Gastrocnemius medialis (tissue), 4 donors: ENCODE measurements around the gene WDR53. TPM values are rescaled to one million over a fixed set of nuclear protein-coding genes. Genes with fewer than 3 reads are reported as not detected.
A peak's percentile ranks its signal among the peaks of the same experiment; 100 is the strongest.
"Not testable (repeated sequence)": the region's sequence is repeated elsewhere in the genome, so short reads cannot be mapped to it uniquely, and the experiment has no call there.

Source experiments
- ATAC-seq, 2 donors: fragments of 150-250 bp; one replicate each; pipeline ENCODE4 v1.9.1; 2016
- DNase-seq, 2 donors: peaks; one replicate each; pipeline ENCODE4 v3.0.0-alpha.2; 2019
- H3K27ac ChIP-seq, 4 donors: fragments of 200-600 bp; sonication (generic); 1 replicate in 1 of 4; 2 replicates in 3 of 4; pipeline ENCODE4 v1.5.1; 2016 to 2018; ENCODE audit warnings: mild to moderate bottlenecking in 2 of 4, moderate library complexity in 1 of 4
- H3K27me3 ChIP-seq, 3 donors: fragments of 200-600 bp; sonication (generic) in 2 of 3; 1 replicate in 1 of 3; 2 replicates in 2 of 3; pipeline versions ENCODE4 v1.5.1 to v1.6.0; 2016 to 2019; ENCODE audit warnings: mild to moderate bottlenecking in 1 of 3, moderate library complexity in 1 of 3
- H3K36me3 ChIP-seq, 2 donors: fragments of 200-600 bp; sonication (generic) in 1 of 2; one replicate each; pipeline ENCODE4 v1.5.1; 2017 to 2018
- H3K4me1 ChIP-seq, 2 donors: fragments of 200-600 bp; sonication (generic) in 1 of 2; one replicate each; pipeline ENCODE4 v1.5.1; 2016 to 2017; ENCODE audit warnings: mild to moderate bottlenecking in 2 of 2
- H3K4me3 ChIP-seq, 4 donors: fragments of 200-600 bp; sonication (generic) in 3 of 4; 1 replicate in 1 of 4; 2 replicates in 3 of 4; pipeline ENCODE4 v1.5.1; 2016 to 2019; ENCODE audit warnings: mild to moderate bottlenecking in 2 of 4
- H3K9me3 ChIP-seq, 3 donors: fragments of 200-600 bp; sonication (generic) in 2 of 3; 1 replicate in 1 of 3; 2 replicates in 2 of 3; pipeline ENCODE4 v1.5.1; 2016 to 2019
- CTCF ChIP-seq, 5 experiments: fragments of 450-650 bp in 3 of 5; fragments of 200-600 bp in 2 of 5; sonication (generic) in 2 of 5; IDR thresholded peaks in 4 of 5; conservative IDR thresholded peaks in 1 of 5; 1 replicate in 4 of 5; 2 replicates in 1 of 5; pipeline ENCODE4 v1.5.1; 2016 to 2019; ENCODE audit warnings: antibody characterized with exemption in 5 of 5, mild to moderate bottlenecking in 3 of 5, moderate library complexity in 3 of 5
- POLR2A ChIP-seq, 2 donors: fragments of 450-650 bp; IDR thresholded peaks; one replicate each; pipeline ENCODE4 v1.6.1; 2017; ENCODE audit warnings: antibody characterized with exemption in 2 of 2, mild to moderate bottlenecking in 2 of 2, moderate library complexity in 2 of 2
- in situ Hi-C, 4 donors: fragments of 200-750 bp; cut with MboI; loops; one replicate each; pipeline versions ENCODE4 v1.15.0 to v1.8.0; 2017; ENCODE audit warnings: low sequenced_read_pairs in 4 of 4
- intact Hi-C: fragments of 100-400 bp; cut with DNase I; formaldehyde crosslinking; loops from one replicate; pipeline ENCODE4 v1.15.1; 2023; ENCODE audit warnings: low total_unique reads
- total RNA-seq, 4 donors: library from RNA; depleted of rRNA; stranded (reverse); fragments of >200 nt; gene quantifications; one replicate each; pipeline versions ENCODE4 v1.1.0 to v1.2.3, GENCODE V29; 2016

The WDR53 gene
- total RNA-seq, 4 donors from 2014 or later = 4.8 to 8.3 (median 6.7) TPM

GRCh38 chr3:196603683-196604082, 35.3 kb upstream of the WDR53 start:
- in situ Hi-C loops (loop anchor here in 2 of 4 donors (5.0 to 10.0 kb wide), 2 partner anchors 79 to 81 kb away; no protein-coding TSS in a partner anchor), intact Hi-C loops (no loop called here)
- ATAC-seq (peak in 1 of 2 donors; percentile 26), DNase-seq (no peak)
- H3K4me3 ChIP-seq = no peak overlapping the region
- H3K9me3 ChIP-seq = no peaks in the 10 kb centered on the region
- no peaks in the 10 kb centered on the region for H3K4me1 ChIP-seq
- TF ChIP-seq CTCF (IDR thresholded peaks at IDR 0.05 in 4 of 5, conservative IDR thresholded peaks at IDR 0.05 in 1 of 5) = no peak
- no peak for TF ChIP-seq POLR2A (IDR thresholded peaks at IDR 0.05)
- H3K36me3 ChIP-seq = no peaks in the 10 kb centered on the region
- H3K27me3 ChIP-seq = no peaks in the 10 kb centered on the region
- H3K27ac ChIP-seq = no peak overlapping the region

DNA sequence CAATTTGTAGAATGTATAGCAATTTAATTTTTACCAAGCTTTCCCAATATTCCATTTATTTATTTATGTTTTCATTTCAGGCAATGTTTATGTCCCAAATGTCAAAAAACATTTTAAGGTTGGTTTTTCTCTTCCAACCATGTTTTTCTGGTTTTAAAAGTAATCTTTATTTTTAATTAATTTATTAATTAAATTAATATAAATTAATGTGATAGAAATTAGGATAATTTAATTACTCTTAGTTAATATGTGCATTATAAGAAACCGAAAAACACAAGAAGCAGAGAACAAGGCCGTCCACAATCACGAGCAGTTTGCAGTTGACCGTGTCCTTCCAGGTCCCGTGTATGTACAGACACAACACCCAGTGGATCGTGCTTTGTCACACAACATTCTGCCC, 34.3 kb upstream of the WDR53 start:
- in situ Hi-C loops (loop anchor here in 2 of 4 donors (5.0 to 10.0 kb wide), 2 partner anchors 80 to 82 kb away; no protein-coding TSS in a partner anchor), intact Hi-C loops (no loop called here)
- ATAC-seq (no peak), DNase-seq (no peak)
- H3K4me3 ChIP-seq = no peak overlapping the region
- H3K36me3 ChIP-seq = no peaks in the 10 kb centered on the region
- no peaks in the 10 kb centered on the region for H3K9me3 ChIP-seq
- H3K27ac ChIP-seq = no peak overlapping the region
- no peaks in the 10 kb centered on the region for H3K4me1 ChIP-seq
- H3K27me3 ChIP-seq = no peaks in the 10 kb centered on the region
- TF ChIP-seq POLR2A (IDR thresholded peaks at IDR 0.05) (no peak), CTCF (IDR thresholded peaks at IDR 0.05 in 4 of 5, conservative IDR thresholded peaks at IDR 0.05 in 1 of 5) (no peak)

GRCh38 chr3:196600359-196600758, 32.0 kb upstream of the WDR53 start:
- DNase-seq (no peak), ATAC-seq (no peak)
- H3K27me3 ChIP-seq = no peaks in the 10 kb centered on the region
- H3K27ac ChIP-seq = no peak overlapping the region
- in situ Hi-C loops (loop anchor here in 2 of 4 donors (5.0 to 10.0 kb wide), 2 partner anchors 82 to 84 kb away; no protein-coding TSS in a partner anchor), intact Hi-C loops (no loop called here)
- H3K4me3 ChIP-seq = no peak overlapping the region
- no peaks in the 10 kb centered on the region for H3K9me3 ChIP-seq
- H3K36me3 ChIP-seq = no peaks in the 10 kb centered on the region
- H3K4me1 ChIP-seq = no peaks in the 10 kb centered on the region
- TF ChIP-seq POLR2A (IDR thresholded peaks at IDR 0.05) = no peak
- no peak for TF ChIP-seq CTCF (IDR thresholded peaks at IDR 0.05 in 4 of 5, conservative IDR thresholded peaks at IDR 0.05 in 1 of 5)

GRCh38 chr3:196599734-196600128, 31.4 kb upstream of the WDR53 start:
- in situ Hi-C loops = loop anchor here in 2 of 4 donors (5.0 to 10.0 kb wide), 2 partner anchors 83 to 85 kb away; no protein-coding TSS in a partner anchor
- no peak overlapping the region for H3K27ac ChIP-seq
- no peaks in the 10 kb centered on the region for H3K4me1 ChIP-seq
- no peaks in the 10 kb centered on the region for H3K36me3 ChIP-seq
- no peak for ATAC-seq
- H3K4me3 ChIP-seq = no peak overlapping the region
- no peaks in the 10 kb centered on the region for H3K9me3 ChIP-seq
- intact Hi-C loops = no loop called here
- peaks cover 0 to under 1% (median 0%) of the 10 kb centered on the region in 3 donors for H3K27me3 ChIP-seq
- DNase-seq = no peak
- no peak for TF ChIP-seq POLR2A (IDR thresholded peaks at IDR 0.05)
- no peak for TF ChIP-seq CTCF (IDR thresholded peaks at IDR 0.05 in 4 of 5, conservative IDR thresholded peaks at IDR 0.05 in 1 of 5)

DNA sequence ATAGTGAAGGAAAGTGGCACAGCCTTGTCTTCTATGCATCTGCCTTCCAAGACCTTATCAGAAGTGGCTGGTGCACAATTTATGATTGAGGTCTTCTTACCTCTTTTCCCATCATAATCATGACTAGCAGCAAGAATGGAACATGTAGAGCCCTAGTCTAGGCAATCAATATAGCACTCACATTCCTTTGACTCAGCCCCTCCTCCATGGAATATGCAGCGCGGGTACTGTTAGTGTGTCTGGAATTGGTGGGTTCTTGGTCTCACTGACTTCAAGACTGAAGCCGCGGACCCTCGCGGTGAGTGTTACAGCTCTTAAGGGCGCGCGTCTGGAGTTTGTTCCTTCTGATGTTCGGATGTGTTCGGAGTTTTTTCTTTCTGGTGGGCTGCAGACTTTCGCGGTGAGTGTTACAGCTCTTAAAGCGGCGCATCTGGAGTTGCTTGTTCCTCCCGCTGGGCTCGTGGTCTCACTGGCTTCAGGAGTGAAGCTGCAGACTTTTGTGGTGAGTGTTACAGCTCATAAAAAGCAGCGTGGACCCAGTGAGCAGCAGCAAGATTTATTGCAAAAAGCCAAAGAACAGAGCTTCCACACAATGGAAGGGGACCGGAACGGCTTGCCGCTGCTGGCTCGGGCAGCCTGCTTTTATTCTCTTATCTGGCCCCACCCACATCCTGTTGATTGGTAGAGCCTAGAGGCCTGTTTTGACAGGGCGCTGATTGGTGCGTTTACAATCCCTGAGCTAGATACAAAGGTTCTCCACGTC, 29.8 kb upstream of the WDR53 start:
- DNase-seq, intact Hi-C loops, in situ Hi-C loops, H3K4me3 ChIP-seq, H3K27me3 ChIP-seq, H3K4me1 ChIP-seq, ATAC-seq, H3K36me3 ChIP-seq, H3K9me3 ChIP-seq, H3K27ac ChIP-seq: not testable (repeated sequence)
